GM19397 (cell line): Measurements from ENCODE around the gene ADTRP.

Source experiments
- ATAC-seq: cut with Tn5 transposase; IDR thresholded peaks from one replicate; pipeline ENCODE4 v1.9.1; 2021; ENCODE audit warnings: mild to moderate bottlenecking, moderate library complexity; ENCODE audit not compliant: unreplicated experiment

The ADTRP gene

GRCh38 chr6:11778648-11779328 is at the start of gene ADTRP:
Gene ADTRP, minus strand, starts transcription at chr6:11778803. Its CDS starts 44 bp downstream, at chr6:11778759.
- no peak for ATAC-seq

GRCh38 chr6:11826779-11827178 is 48.2 kb upstream of the ADTRP start:
- ATAC-seq, result no peak

- ATAC-seq, result peak; percentile 64
Measured at GRCh38 chr6:11824986-11825385, 46.4 kb upstream of the ADTRP start.

- ATAC-seq, result no peak
Measured at GRCh38 chr6:11822346-11822745, 43.7 kb upstream of the ADTRP start.

GRCh38 chr6:11821781-11822180 is 43.2 kb upstream of the ADTRP start:
- ATAC-seq, result no peak

- no peak for ATAC-seq
Measured at GRCh38 chr6:11820821-11821220, 42.2 kb upstream of the ADTRP start.

GRCh38 chr6:11819486-11819885 is 40.9 kb upstream of the ADTRP start:
- no peak for ATAC-seq

GRCh38 chr6:11815231-11815630 is 36.6 kb upstream of the ADTRP start:
- no peak for ATAC-seq

GRCh38 chr6:11814819-11815218 is 36.2 kb upstream of the ADTRP start:
- no peak for ATAC-seq

- no peak for ATAC-seq
Measured at GRCh38 chr6:11814106-11814505, 35.5 kb upstream of the ADTRP start.

- no peak for ATAC-seq
Measured at GRCh38 chr6:11813606-11814005, 35.0 kb upstream of the ADTRP start.

- no peak for ATAC-seq
Measured at GRCh38 chr6:11812951-11813350, 34.3 kb upstream of the ADTRP start.

- ATAC-seq, result no peak
Measured at GRCh38 chr6:11812439-11812838, 33.8 kb upstream of the ADTRP start.

GRCh38 chr6:11811644-11812264 is 33.2 kb upstream of the ADTRP start:
- no peak for ATAC-seq

GRCh38 chr6:11810854-11811643 is 32.4 kb upstream of the ADTRP start:
- no peak for ATAC-seq

GRCh38 chr6:11810039-11810541 is 31.5 kb upstream of the ADTRP start:
- no peak for ATAC-seq

- ATAC-seq, result no peak
Measured at GRCh38 chr6:11808054-11808453, 29.5 kb upstream of the ADTRP start.

GRCh38 chr6:11806561-11807317 is 28.1 kb upstream of the ADTRP start:
- no peak for ATAC-seq

- ATAC-seq, result no peak
Measured at GRCh38 chr6:11805259-11806053, 26.9 kb upstream of the ADTRP start.

- no peak for ATAC-seq
Measured at GRCh38 chr6:11804701-11805100, 26.1 kb upstream of the ADTRP start.
